Lower lobe of right lung (tissue), 2 donors: ENCODE data around the gene TBC1D22B. TPM values are rescaled to one million over a fixed set of nuclear protein-coding genes. Genes with fewer than 3 reads are reported as not detected.

Experiments
- ATAC-seq, 2 donors: fragments of 200-7000 bp; cut with Tn5 transposase; one replicate each; pipeline ENCODE4 v1.9.1; 2020 to 2022; ENCODE audit warnings: mild to moderate bottlenecking in 2 of 2, moderate library complexity in 2 of 2
- DNase-seq: peaks from one replicate; pipeline ENCODE4 v3.0.0-alpha.2; 2020
- H3K27ac ChIP-seq: fragments of 200-600 bp; one replicate; pipeline ENCODE4 v1.8.0; 2022
- H3K27me3 ChIP-seq: fragments of 200-600 bp; one replicate; pipeline ENCODE4 v1.8.0; 2022; ENCODE audit warnings: low read depth
- H3K36me3 ChIP-seq: fragments of 200-600 bp; one replicate; pipeline ENCODE4 v1.8.0; 2022; ENCODE audit warnings: mild to moderate bottlenecking
- H3K4me1 ChIP-seq: fragments of 200-600 bp; one replicate; pipeline ENCODE4 v1.8.0; 2022
- H3K4me3 ChIP-seq: fragments of 200-600 bp; one replicate; pipeline ENCODE4 v1.8.0; 2022; ENCODE audit warnings: mild to moderate bottlenecking
- H3K9me3 ChIP-seq: fragments of 200-600 bp; one replicate; pipeline ENCODE4 v1.8.0; 2022
- CTCF ChIP-seq: fragments of 200-600 bp; IDR thresholded peaks from one replicate; pipeline ENCODE4 v1.8.0; 2022; ENCODE audit warnings: antibody characterized with exemption, mild to moderate bottlenecking
- intact Hi-C: fragments of 100-400 bp; cut with DNase I; formaldehyde crosslinking; loops from one replicate; pipeline ENCODE4 v1.11.0; 2022
- total RNA-seq: library from RNA; stranded (reverse); fragmentation: NEBNext Ultra II Directional; extraction: Animal tissue kit (Norgen Biotek cat#: 25700); gene quantifications from one replicate; pipeline ENCODE4 v1.2.1, GENCODE V29; 2021
- donor health status: DM: no; HTN: yes; CAD: no; lungs with severe emphysema.

The TBC1D22B gene
- total RNA-seq, 1 donor from 2014 or later, result 11.5 TPM

- Histone ChIP-seq H3K36me3 (peaks cover 53% of the 10 kb centered on the region), H3K4me3 (no peak overlapping the region), H3K4me1 (peaks cover 8% of the 10 kb centered on the region), H3K9me3 (no peaks in the 10 kb centered on the region), H3K27ac (no peak overlapping the region), H3K27me3 (no peaks in the 10 kb centered on the region)
- intact Hi-C loops, result no loop called here
- no peak for TF ChIP-seq CTCF
- DNase-seq, result no peak
- no peak for ATAC-seq
Measured at GRCh38 chr6:37280162-37280887, 22.8 kb downstream of the TBC1D22B start.

DNA sequence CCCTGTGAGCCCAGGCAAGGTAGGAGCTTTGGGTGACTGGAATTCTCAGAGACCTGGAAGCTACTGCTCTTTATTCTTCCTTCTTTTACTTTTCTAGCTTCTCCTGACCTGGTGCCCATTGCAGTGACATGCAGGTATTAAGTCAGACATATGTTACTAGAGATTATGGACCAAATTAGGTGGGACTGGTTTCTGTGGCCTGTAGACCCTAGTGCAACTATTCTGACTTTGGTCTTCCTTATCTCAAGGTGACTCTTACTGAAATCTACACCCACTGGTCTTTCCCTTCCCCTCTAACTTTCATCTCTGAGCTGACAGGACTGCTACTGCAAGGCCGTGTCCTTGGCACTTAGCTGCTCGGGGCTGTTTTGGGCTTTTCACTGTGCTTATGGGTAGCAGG, 24.8 kb downstream of the TBC1D22B start:
- TF ChIP-seq CTCF, result no peak
- Histone ChIP-seq H3K9me3 (no peaks in the 10 kb centered on the region), H3K27ac (no peak overlapping the region), H3K4me1 (peaks cover 8% of the 10 kb centered on the region), H3K27me3 (no peaks in the 10 kb centered on the region), H3K36me3 (peaks cover 72% of the 10 kb centered on the region), H3K4me3 (no peak overlapping the region)
- ATAC-seq (no peak), DNase-seq (no peak)
- intact Hi-C loops, result no loop called here

- Histone ChIP-seq H3K9me3 (no peaks in the 10 kb centered on the region), H3K4me1 (peaks cover 8% of the 10 kb centered on the region), H3K27ac (no peak overlapping the region), H3K27me3 (no peaks in the 10 kb centered on the region), H3K36me3 (peaks cover 75% of the 10 kb centered on the region), H3K4me3 (no peak overlapping the region)
- intact Hi-C loops, result no loop called here
- no peak for TF ChIP-seq CTCF
- no peak for ATAC-seq
- no peak for DNase-seq
Measured at GRCh38 chr6:37283268-37283667, 25.7 kb downstream of the TBC1D22B start.

DNA sequence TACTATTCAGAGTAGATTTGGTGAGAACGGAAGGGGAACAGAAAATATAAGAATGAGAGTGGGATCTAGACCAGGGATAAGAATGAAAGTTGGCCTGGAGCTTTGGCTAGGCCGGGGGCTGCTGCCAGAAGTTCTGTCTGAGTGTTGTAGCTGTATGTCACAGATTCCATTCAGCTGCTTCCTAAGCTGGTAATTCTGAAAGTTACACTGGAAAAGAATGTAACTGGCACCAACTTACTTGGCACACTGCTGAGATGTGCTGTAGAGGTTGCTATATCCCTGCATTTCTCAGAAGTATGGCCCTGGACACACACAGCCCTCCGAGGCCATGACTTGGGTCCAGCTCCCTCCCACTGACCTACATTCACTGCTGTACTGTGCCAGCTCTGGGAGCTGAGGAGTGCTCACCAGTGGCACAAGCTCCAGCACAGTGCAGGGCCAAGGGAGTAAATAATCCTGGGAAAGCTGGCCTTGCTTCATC, 26.1 kb downstream of the TBC1D22B start:
- Histone ChIP-seq H3K4me3 (no peak overlapping the region), H3K4me1 (peaks cover 8% of the 10 kb centered on the region), H3K9me3 (no peaks in the 10 kb centered on the region), H3K27me3 (no peaks in the 10 kb centered on the region), H3K27ac (no peak overlapping the region), H3K36me3 (peaks cover 75% of the 10 kb centered on the region)
- intact Hi-C loops, result no loop called here
- DNase-seq, result no peak
- peak; percentile 35 to 72 for ATAC-seq
- TF ChIP-seq CTCF, result no peak

DNA sequence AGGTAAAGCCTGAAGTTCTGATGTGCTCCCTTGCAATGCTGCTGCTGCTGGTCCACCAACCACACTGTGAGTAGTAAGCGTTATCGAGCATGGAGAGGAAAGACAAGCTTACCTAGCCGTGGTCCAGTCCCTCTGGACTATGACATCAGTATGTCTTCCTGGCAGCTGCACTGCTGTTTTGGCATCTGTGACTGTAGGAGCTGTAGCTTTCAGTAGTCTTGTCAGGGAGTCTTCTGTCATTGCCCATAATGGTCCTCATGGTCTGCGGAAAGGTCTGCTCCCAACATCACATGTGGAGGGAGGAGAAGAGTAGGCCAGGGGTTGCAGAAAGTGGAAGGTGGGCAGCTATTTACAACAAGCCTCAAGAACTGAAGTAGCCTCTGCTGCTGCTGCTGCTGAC, 27.2 kb downstream of the TBC1D22B start:
- Histone ChIP-seq H3K36me3 (peaks cover 75% of the 10 kb centered on the region), H3K27ac (no peak overlapping the region), H3K4me3 (no peak overlapping the region), H3K4me1 (peaks cover 8% of the 10 kb centered on the region), H3K27me3 (no peaks in the 10 kb centered on the region), H3K9me3 (no peaks in the 10 kb centered on the region)
- no peak for ATAC-seq
- no peak for DNase-seq
- intact Hi-C loops, result no loop called here
- TF ChIP-seq CTCF, result no peak
